ENCODE measurements around the gene KSR1. TPM values are rescaled to one million over a fixed set of nuclear protein-coding genes. Genes with fewer than 3 reads are reported as not detected.

The KSR1 gene
- total and polyA plus RNA-seq, 2 of the 8 experiments (the other 6 are each of a cell fraction or from before 2014, with no cell fraction given) = 14.1 to 34.7 TPM

DNA sequence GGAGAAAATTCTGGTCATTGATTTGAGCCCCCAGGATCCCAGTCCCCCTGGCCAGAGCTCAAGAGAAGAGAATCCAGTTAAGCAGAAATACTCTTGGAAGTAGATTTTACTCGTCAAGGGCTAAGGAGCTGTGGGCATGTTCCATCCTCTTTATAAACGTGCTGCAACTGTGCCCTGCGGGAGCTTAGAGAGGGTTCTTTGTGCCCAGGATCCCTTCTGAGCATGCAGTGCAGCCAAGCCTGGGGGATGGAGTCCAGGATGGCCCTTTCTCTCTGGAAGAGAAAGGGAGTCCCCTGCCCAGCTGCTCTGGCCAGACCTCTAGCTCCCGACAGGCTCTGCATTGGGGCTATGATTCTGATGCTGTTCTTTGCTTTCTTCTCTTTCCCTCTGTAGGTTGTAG is 165.3 kb downstream of the KSR1 start (continued):
- TF ChIP-seq, protein P1, sequence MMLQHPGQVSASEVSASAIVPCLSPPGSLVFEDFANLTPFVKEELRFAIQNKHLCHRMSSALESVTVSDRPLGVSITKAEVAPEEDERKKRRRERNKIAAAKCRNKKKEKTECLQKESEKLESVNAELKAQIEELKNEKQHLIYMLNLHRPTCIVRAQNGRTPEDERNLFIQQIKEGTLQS (IDR thresholded peaks at IDR 0.05; ENCODE audit: insufficient read depth, low read depth, low read length) = no peak
- TF ChIP-seq BRCA1 (IDR thresholded peaks at IDR 0.05; ENCODE audit: low read depth, low read length) (no peak), SP2 (IDR thresholded peaks at IDR 0.05; ENCODE audit: low read length) (no peak), RBBP5 (IDR thresholded peaks at IDR 0.05; ENCODE audit: borderline replicate concordance, low read depth, low read length) (no peak), NRF1 (IDR thresholded peaks at IDR 0.05; ENCODE audit: low read depth, low read length) (no peak)

All from H1 (cell line).